Bronchial epithelial cell (primary cell): ENCODE data around the gene SMS. TPM values are rescaled to one million over a fixed set of nuclear protein-coding genes. Genes with fewer than 3 reads are reported as not detected.

Experiments used
- DNase-seq: peaks from one replicate; pipeline ENCODE4 v3.0.0-alpha.2; 2010; ENCODE audit warnings: low read depth
- FAIRE-seq: peaks from 2 replicates; lab custom pipeline; 2011; peaks lifted over from hg19 to GRCh38; lab: Jason Lieb, UNC
- H3K27me3 ChIP-seq: 2 replicates; pipeline ENCODE4 v1.5.1; 2011; ENCODE audit warnings: low read length; ENCODE audit not compliant: control insufficient read depth, insufficient read depth
- H3K36me3 ChIP-seq: 2 replicates; pipeline ENCODE4 v1.5.1; 2011; ENCODE audit warnings: low read length; ENCODE audit not compliant: control insufficient read depth, insufficient read depth
- H3K4me3 ChIP-seq: 2 replicates; pipeline ENCODE4 v1.5.1; 2011; ENCODE audit warnings: mild to moderate bottlenecking, low read depth, low read length, control low read depth
- CTCF ChIP-seq: IDR thresholded peaks from 2 replicates; pipeline ENCODE4 v1.5.1; 2011; ENCODE audit warnings: mild to moderate bottlenecking, moderate library complexity, low read length, control low read depth, inconsistent platforms; ENCODE audit not compliant: insufficient read depth, severe bottlenecking
- total RNA-seq: library from RNA; depleted of rRNA; stranded (reverse); fragments of >200 nt; gene quantifications from 2 replicates; pipeline ENCODE4 v1.2.1, GENCODE V29; 2014

SMS gene
- total RNA-seq = 200 and 252 TPM in 2 replicates

DNA sequence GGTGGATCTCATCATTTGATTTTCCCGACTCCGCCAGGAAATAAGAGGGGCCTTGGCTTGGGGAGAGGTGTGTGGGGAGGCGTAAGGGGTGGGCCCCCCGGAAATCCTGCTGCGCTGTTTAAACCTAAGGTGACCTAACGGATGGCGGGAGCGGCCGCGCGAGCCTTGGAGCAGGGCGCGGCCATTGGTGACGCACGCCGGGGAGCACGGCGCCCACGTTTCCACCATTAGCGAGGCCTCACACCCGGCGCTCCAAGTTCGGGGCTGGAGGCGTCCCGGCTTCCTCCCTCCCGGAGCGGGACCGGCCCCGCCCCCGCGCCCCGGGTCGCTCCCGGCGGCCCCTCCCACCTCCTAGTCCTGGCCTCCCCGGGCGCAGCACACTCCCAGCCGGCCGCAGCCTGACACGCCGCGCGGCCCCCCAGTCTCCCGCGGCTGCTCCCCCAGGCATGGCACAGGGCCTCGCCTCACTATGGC is at the start of gene SMS:
SMS (plus strand) TSS at position 354 of the 474 bp plus-strand sequence; CDS start at position 470, 116 bp downstream.
- TF ChIP-seq CTCF = no peak
- no peaks in the 10 kb centered on the region for H3K36me3 ChIP-seq
- peak within 1 kb of the TSS; percentile 56 for H3K4me3 ChIP-seq
- no peaks in the 10 kb centered on the region for H3K27me3 ChIP-seq
- peak; percentile 58 for DNase-seq
- no peak for FAIRE-seq

DNA sequence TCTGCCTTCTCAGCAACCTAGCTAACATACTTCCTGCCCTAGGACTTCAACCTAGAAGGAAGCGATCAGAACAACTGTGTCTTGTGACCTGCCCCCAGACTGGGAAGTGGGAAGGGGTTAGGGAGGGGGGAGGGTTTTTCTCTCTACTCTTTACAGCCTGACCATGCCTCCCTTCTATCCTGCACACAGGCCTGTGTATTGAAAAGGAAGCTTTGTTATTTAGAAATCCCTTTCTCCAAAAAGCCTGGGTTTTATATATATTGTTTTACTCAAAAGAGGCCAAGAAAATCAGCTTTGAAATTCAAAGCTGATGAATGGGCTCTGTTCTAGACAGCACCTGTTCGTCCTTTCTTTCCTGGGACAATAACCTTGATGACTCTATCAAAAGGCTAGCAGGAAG is 35.2 kb upstream of the SMS start:
- TF ChIP-seq CTCF = no peak
- H3K27me3 ChIP-seq = no peaks in the 10 kb centered on the region
- H3K36me3 ChIP-seq = no peaks in the 10 kb centered on the region
- no peak overlapping the region for H3K4me3 ChIP-seq
- DNase-seq = no peak
- no peak for FAIRE-seq

- Histone ChIP-seq H3K27me3 (no peaks in the 10 kb centered on the region), H3K36me3 (no peaks in the 10 kb centered on the region), H3K4me3 (no peak overlapping the region)
- FAIRE-seq (no peak), DNase-seq (no peak)
- TF ChIP-seq CTCF = no peak
Observed at GRCh38 chrX:21905953-21906352, 34.6 kb upstream of the SMS start.

GRCh38 chrX:21907260-21907659 is 33.2 kb upstream of the SMS start:
- no peaks in the 10 kb centered on the region for H3K36me3 ChIP-seq
- H3K27me3 ChIP-seq = no peaks in the 10 kb centered on the region
- FAIRE-seq (no peak), DNase-seq (no peak)
- no peak for TF ChIP-seq CTCF
- H3K4me3 ChIP-seq = no peak overlapping the region

DNA sequence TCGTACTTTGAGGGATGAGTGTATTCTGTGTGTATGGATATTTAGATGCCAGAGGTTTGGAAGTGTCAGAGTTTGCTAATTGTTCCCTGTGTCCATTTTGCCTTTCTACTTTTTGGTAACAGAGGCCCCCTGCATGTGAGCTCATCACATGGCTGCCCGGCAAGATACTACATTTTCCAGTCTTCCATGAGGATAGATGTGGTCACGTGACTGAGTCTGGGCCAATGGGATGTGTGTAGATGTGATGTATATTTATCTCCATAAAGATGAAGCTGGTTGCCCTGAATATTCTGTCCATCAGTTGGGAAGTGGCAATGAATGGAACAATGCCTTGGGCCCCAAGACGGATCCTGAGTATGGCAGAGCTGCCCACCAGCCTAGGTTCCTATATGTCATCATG is 29.0 kb upstream of the SMS start:
- Histone ChIP-seq H3K4me3 (no peak overlapping the region), H3K27me3 (no peaks in the 10 kb centered on the region), H3K36me3 (no peaks in the 10 kb centered on the region)
- no peak for FAIRE-seq
- no peak for TF ChIP-seq CTCF
- DNase-seq = no peak

GRCh38 chrX:21912220-21912619 is 28.3 kb upstream of the SMS start:
- TF ChIP-seq CTCF = no peak
- Histone ChIP-seq H3K4me3 (no peak overlapping the region), H3K27me3 (no peaks in the 10 kb centered on the region), H3K36me3 (no peaks in the 10 kb centered on the region)
- DNase-seq (no peak), FAIRE-seq (no peak)
